Measurements from ENCODE around the gene GSTCD. TPM values are rescaled to one million over a fixed set of nuclear protein-coding genes. Genes with fewer than 3 reads are reported as not detected.

The GSTCD gene
- total RNA-seq, 1 donor from 2014 or later = 65.3 TPM

DNA sequence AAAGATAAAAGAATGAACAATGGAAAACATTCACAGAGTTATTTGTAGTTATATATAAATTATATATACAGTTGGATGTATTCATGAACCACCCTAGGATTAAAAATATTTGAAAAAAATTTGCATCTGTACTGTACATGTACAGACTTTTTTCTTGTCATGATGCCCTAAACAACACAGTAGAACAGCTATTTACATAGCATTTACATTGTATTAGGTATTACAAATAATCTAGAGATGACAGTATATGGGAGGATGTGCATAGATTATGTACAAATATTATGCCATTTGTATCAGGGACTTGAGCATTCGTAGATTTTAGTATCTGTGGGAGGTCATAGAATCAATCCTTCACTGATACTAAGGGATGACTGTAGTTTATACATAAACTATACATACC is 44.8 kb downstream of the GSTCD start:
- no peaks in the 10 kb centered on the region for H4K20me1 ChIP-seq (ENCODE audit: low read depth)
- H3K4me3 Mint-ChIP-seq = no peak overlapping the region
- no peak for DNase-seq (ENCODE audit: low spot score)
- H3F3A ChIP-seq (ENCODE audit: low read depth) = no peaks in the 10 kb centered on the region
- no peaks in the 10 kb centered on the region for H3K9me3 ChIP-seq (ENCODE audit: low read depth)
- TF ChIP-seq, protein P1, sequence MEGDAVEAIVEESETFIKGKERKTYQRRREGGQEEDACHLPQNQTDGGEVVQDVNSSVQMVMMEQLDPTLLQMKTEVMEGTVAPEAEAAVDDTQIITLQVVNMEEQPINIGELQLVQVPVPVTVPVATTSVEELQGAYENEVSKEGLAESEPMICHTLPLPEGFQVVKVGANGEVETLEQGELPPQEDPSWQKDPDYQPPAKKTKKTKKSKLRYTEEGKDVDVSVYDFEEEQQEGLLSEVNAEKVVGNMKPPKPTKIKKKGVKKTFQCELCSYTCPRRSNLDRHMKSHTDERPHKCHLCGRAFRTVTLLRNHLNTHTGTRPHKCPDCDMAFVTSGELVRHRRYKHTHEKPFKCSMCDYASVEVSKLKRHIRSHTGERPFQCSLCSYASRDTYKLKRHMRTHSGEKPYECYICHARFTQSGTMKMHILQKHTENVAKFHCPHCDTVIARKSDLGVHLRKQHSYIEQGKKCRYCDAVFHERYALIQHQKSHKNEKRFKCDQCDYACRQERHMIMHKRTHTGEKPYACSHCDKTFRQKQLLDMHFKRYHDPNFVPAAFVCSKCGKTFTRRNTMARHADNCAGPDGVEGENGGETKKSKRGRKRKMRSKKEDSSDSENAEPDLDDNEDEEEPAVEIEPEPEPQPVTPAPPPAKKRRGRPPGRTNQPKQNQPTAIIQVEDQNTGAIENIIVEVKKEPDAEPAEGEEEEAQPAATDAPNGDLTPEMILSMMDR (IDR thresholded peaks at IDR 0.05) = no peak
- no peak for TF ChIP-seq EZH2 (IDR thresholded peaks at IDR 0.05)
- TF ChIP-seq EZH2phosphoT487 (IDR thresholded peaks at IDR 0.05) = no peak
- no peaks in the 10 kb centered on the region for H3K4me1 Mint-ChIP-seq
- H3K36me3 Mint-ChIP-seq = peaks cover 4% of the 10 kb centered on the region
- H3K27ac Mint-ChIP-seq = no peak overlapping the region
- H3K4me1 ChIP-seq = peaks cover 5% of the 10 kb centered on the region
- no peak overlapping the region for H3K27ac ChIP-seq
- no peaks in the 10 kb centered on the region for H3K27me3 ChIP-seq
- H3K27me3 Mint-ChIP-seq (ENCODE audit: insufficient read depth, low read depth) = no peaks in the 10 kb centered on the region
- H3K9me3 Mint-ChIP-seq = no peaks in the 10 kb centered on the region
- no peak overlapping the region for H3K4me2 ChIP-seq
- H3K79me2 ChIP-seq (ENCODE audit: low read depth) = no peaks in the 10 kb centered on the region
- H3K9ac ChIP-seq = no peak overlapping the region
- no peak overlapping the region for H3K4me3 ChIP-seq
- H2AFZ ChIP-seq (replicated peaks) = no peak overlapping the region
- H3K36me3 ChIP-seq = no peaks in the 10 kb centered on the region

- Mint-ChIP-seq H3K9me3 (no peaks in the 10 kb centered on the region), H3K4me1 (no peaks in the 10 kb centered on the region), H3K27me3 (ENCODE audit: insufficient read depth, low read depth) (no peaks in the 10 kb centered on the region), H3K4me3 (no peak overlapping the region), H3K27ac (no peak overlapping the region), H3K36me3 (peaks cover 2% of the 10 kb centered on the region)
- H3K27ac ChIP-seq = no peak overlapping the region
- H3K4me2 ChIP-seq = no peak overlapping the region
- H3K36me3 ChIP-seq = no peaks in the 10 kb centered on the region
- H3K9me3 ChIP-seq (ENCODE audit: low read depth) = no peaks in the 10 kb centered on the region
- no peak overlapping the region for H2AFZ ChIP-seq (replicated peaks)
- H3K9ac ChIP-seq = no peak overlapping the region
- no peak for TF ChIP-seq EZH2 (IDR thresholded peaks at IDR 0.05)
- TF ChIP-seq EZH2phosphoT487 (IDR thresholded peaks at IDR 0.05) = no peak
- TF ChIP-seq, protein P1 (IDR thresholded peaks at IDR 0.05) = no peak
- H3K27me3 ChIP-seq = no peaks in the 10 kb centered on the region
- H3K4me1 ChIP-seq = peaks cover 5% of the 10 kb centered on the region
- no peaks in the 10 kb centered on the region for H3K79me2 ChIP-seq (ENCODE audit: low read depth)
- DNase-seq (ENCODE audit: low spot score) = no peak
- H3F3A ChIP-seq (ENCODE audit: low read depth) = no peaks in the 10 kb centered on the region
- no peak overlapping the region for H3K4me3 ChIP-seq
- no peaks in the 10 kb centered on the region for H4K20me1 ChIP-seq (ENCODE audit: low read depth)
Measured at GRCh38 chr4:105755375-105755774, 46.8 kb downstream of the GSTCD start.

- no peak overlapping the region for H3K9ac ChIP-seq
- H3K9me3 ChIP-seq (ENCODE audit: low read depth) = no peaks in the 10 kb centered on the region
- Mint-ChIP-seq H3K27ac (no peak overlapping the region), H3K27me3 (ENCODE audit: insufficient read depth, low read depth) (no peaks in the 10 kb centered on the region), H3K36me3 (peaks cover 2% of the 10 kb centered on the region), H3K9me3 (no peaks in the 10 kb centered on the region), H3K4me3 (no peak overlapping the region), H3K4me1 (no peaks in the 10 kb centered on the region)
- H3K4me3 ChIP-seq = no peak overlapping the region
- no peak for DNase-seq (ENCODE audit: low spot score)
- no peak overlapping the region for H3K27ac ChIP-seq
- no peak overlapping the region for H3K4me2 ChIP-seq
- H3F3A ChIP-seq (ENCODE audit: low read depth) = no peaks in the 10 kb centered on the region
- no peaks in the 10 kb centered on the region for H3K36me3 ChIP-seq
- no peak for TF ChIP-seq EZH2 (IDR thresholded peaks at IDR 0.05)
- TF ChIP-seq, protein P1 (IDR thresholded peaks at IDR 0.05) = no peak
- TF ChIP-seq EZH2phosphoT487 (IDR thresholded peaks at IDR 0.05) = no peak
- H3K27me3 ChIP-seq = no peaks in the 10 kb centered on the region
- no peaks in the 10 kb centered on the region for H3K79me2 ChIP-seq (ENCODE audit: low read depth)
- H4K20me1 ChIP-seq (ENCODE audit: low read depth) = no peaks in the 10 kb centered on the region
- no peak overlapping the region for H2AFZ ChIP-seq (replicated peaks)
- no peaks in the 10 kb centered on the region for H3K4me1 ChIP-seq
Measured at GRCh38 chr4:105758958-105759357, 50.4 kb downstream of the GSTCD start.

Data from neural progenitor cell (in vitro differentiated cells).